H9 (cell line): ENCODE results near the gene VSX1. TPM values are rescaled to one million over a fixed set of nuclear protein-coding genes. Genes with fewer than 3 reads are reported as not detected.

ENCODE experiments used
- DNase-seq: peaks from one replicate; pipeline ENCODE4 v3.0.0-alpha.2; 2017
- H2AFZ ChIP-seq: one replicate; pipeline ENCODE4 v1.6.1; 2013; ENCODE audit warnings: mild to moderate bottlenecking, low read length, control low read depth, moderate library complexity
- H2AK5ac ChIP-seq: 2 replicates; pipeline ENCODE4 v1.6.1; 2013; ENCODE audit warnings: low read length, control low read depth, mixed read lengths; ENCODE audit not compliant: insufficient read length
- H2BK120ac ChIP-seq: one replicate; pipeline ENCODE4 v1.6.1; 2013; ENCODE audit warnings: low read depth, mild to moderate bottlenecking, low read length, control low read depth, inconsistent platforms; ENCODE audit not compliant: poor library complexity, severe bottlenecking
- H2BK12ac ChIP-seq: 2 replicates; pipeline ENCODE4 v1.6.1; 2013; ENCODE audit warnings: low read length, control low read depth, mixed read lengths, low read depth; ENCODE audit not compliant: insufficient read length
- H2BK15ac ChIP-seq: 2 replicates; pipeline ENCODE4 v1.6.1; 2013; ENCODE audit warnings: low read depth, low read length, control low read depth
- H2BK20ac ChIP-seq: one replicate; pipeline ENCODE4 v1.6.1; 2013; ENCODE audit warnings: low read depth, mild to moderate bottlenecking, low read length, control low read depth, inconsistent platforms; ENCODE audit not compliant: poor library complexity, severe bottlenecking
- H2BK5ac ChIP-seq: 2 replicates; pipeline ENCODE4 v1.6.1; 2013; ENCODE audit warnings: low read length, control low read depth, mixed read lengths; ENCODE audit not compliant: insufficient read length
- H3K14ac ChIP-seq: 2 replicates; pipeline ENCODE4 v1.6.1; 2013; ENCODE audit warnings: low read length, control low read depth; ENCODE audit not compliant: insufficient read depth
- H3K18ac ChIP-seq: 2 replicates; pipeline ENCODE4 v1.6.1; 2013; ENCODE audit warnings: low read depth, mild to moderate bottlenecking, mixed read lengths, low read length, control low read depth; ENCODE audit not compliant: insufficient read length
- H3K23ac ChIP-seq: 2 replicates; pipeline ENCODE4 v1.6.1; 2013; ENCODE audit warnings: low read length, control low read depth, mixed read lengths, low read depth; ENCODE audit not compliant: insufficient read length
- H3K23me2 ChIP-seq: 2 replicates; pipeline ENCODE4 v1.6.1; 2013; ENCODE audit warnings: low read depth, mild to moderate bottlenecking, mixed read lengths, low read length, control low read depth; ENCODE audit not compliant: insufficient read length, poor library complexity, severe bottlenecking
- H3K27ac ChIP-seq: 2 replicates; pipeline ENCODE4 v1.5.1; 2013; ENCODE audit warnings: low read length, control low read depth, mixed read lengths, low read depth; ENCODE audit not compliant: insufficient read length
- H3K27me3 ChIP-seq: 2 replicates; pipeline ENCODE4 v1.6.1; 2013; ENCODE audit warnings: low read length, control low read depth, inconsistent platforms; ENCODE audit not compliant: insufficient read depth
- H3K4ac ChIP-seq: 2 replicates; pipeline ENCODE4 v1.6.1; 2013; ENCODE audit warnings: low read depth, mild to moderate bottlenecking, control low read depth, inconsistent platforms, low read length, moderate library complexity
- H3K4me1 ChIP-seq: 2 replicates; pipeline ENCODE4 v1.6.1; 2013; ENCODE audit warnings: low read length, control low read depth, inconsistent platforms; ENCODE audit not compliant: insufficient read depth
- H3K4me2 ChIP-seq: 2 replicates; pipeline ENCODE4 v1.6.1; 2013; ENCODE audit warnings: low read length, control low read depth, mixed read lengths; ENCODE audit not compliant: insufficient read length, insufficient read depth
- H3K56ac ChIP-seq: 2 replicates; pipeline ENCODE4 v1.6.1; 2013; ENCODE audit warnings: low read depth, mild to moderate bottlenecking, mixed read lengths, low read length, control low read depth; ENCODE audit not compliant: insufficient read length
- H3K79me1 ChIP-seq: 2 replicates; pipeline ENCODE4 v1.6.1; 2013; ENCODE audit warnings: low read depth, mild to moderate bottlenecking, moderate library complexity, low read length, control low read depth, inconsistent platforms; ENCODE audit not compliant: insufficient read depth, poor library complexity, severe bottlenecking
- H3K79me2 ChIP-seq: 2 replicates; pipeline ENCODE4 v1.6.1; 2013; ENCODE audit warnings: low read length, control low read depth, inconsistent platforms; ENCODE audit not compliant: insufficient read depth
- H3K9ac ChIP-seq: 2 replicates; pipeline ENCODE4 v1.6.1; 2013; ENCODE audit warnings: low read length, control low read depth, mixed read lengths; ENCODE audit not compliant: insufficient read length; ENCODE audit errors: extremely low read depth
- H3K9me3 ChIP-seq: one replicate; pipeline ENCODE4 v1.6.1; 2013; ENCODE audit warnings: low read depth, low read length, inconsistent platforms; ENCODE audit not compliant: control insufficient read depth
- H3T11ph ChIP-seq: one replicate; pipeline ENCODE4 v1.6.1; 2013; ENCODE audit warnings: mild to moderate bottlenecking, low read length, control low read depth, inconsistent platforms
- H4K20me1 ChIP-seq: one replicate; pipeline ENCODE4 v1.6.1; 2013; ENCODE audit not compliant: control insufficient read depth, insufficient read length, insufficient read depth
- H4K5ac ChIP-seq: 2 replicates; pipeline ENCODE4 v1.6.1; 2013; ENCODE audit warnings: low read depth, mild to moderate bottlenecking, mixed read lengths, low read length, control low read depth; ENCODE audit not compliant: insufficient read length
- H4K8ac ChIP-seq: replicated peaks from 2 replicates; pipeline ENCODE4 v1.6.1; 2013; ENCODE audit warnings: low read length, control low read depth, mixed read lengths, low read depth; ENCODE audit not compliant: insufficient read length
- H4K91ac ChIP-seq: 2 replicates; pipeline ENCODE4 v1.6.1; 2013; ENCODE audit warnings: low read depth, mild to moderate bottlenecking, moderate library complexity, mixed read lengths, low read length, control low read depth; ENCODE audit not compliant: insufficient read length
- H3K27ac Mint-ChIP-seq, 3 experiments: 2 replicates in 2 of 3; 3 replicates in 1 of 3; pipeline ENCODE4 v1.8.0; 2020 to 2021; ENCODE audit warnings: mixed read lengths in 3 of 3, mild to moderate bottlenecking in 1 of 3, moderate library complexity in 1 of 3
- H3K27me3 Mint-ChIP-seq: 2 replicates; pipeline ENCODE4 v1.8.0; 2021; ENCODE audit warnings: low read depth, mild to moderate bottlenecking, moderate library complexity, mixed read lengths
- H3K36me3 Mint-ChIP-seq, 3 experiments: 2 replicates in 2 of 3; 3 replicates in 1 of 3; pipeline ENCODE4 v1.8.0; 2020 to 2021; ENCODE audit warnings: low read depth in 3 of 3, mixed read lengths in 3 of 3; ENCODE audit not compliant: insufficient read depth in 1 of 3
- H3K4me1 Mint-ChIP-seq, 2 experiments: 2 replicates each; pipeline ENCODE4 v1.8.0; 2020; ENCODE audit warnings: mixed read lengths in 2 of 2
- H3K4me3 Mint-ChIP-seq, 2 experiments: 2 replicates in 1 of 2; 3 replicates in 1 of 2; pipeline ENCODE4 v1.8.0; 2020 to 2021; ENCODE audit warnings: mild to moderate bottlenecking in 2 of 2, mixed read lengths in 2 of 2, moderate library complexity in 1 of 2
- H3K9me3 Mint-ChIP-seq, 2 experiments: 2 replicates in 1 of 2; 3 replicates in 1 of 2; pipeline ENCODE4 v1.8.0; 2020; ENCODE audit warnings: mild to moderate bottlenecking in 2 of 2, mixed read lengths in 2 of 2, moderate library complexity in 1 of 2
- CTCF ChIP-seq: fragments of 200-600 bp; sonication (generic); conservative IDR thresholded peaks from 3 replicates; pipeline ENCODE4 v1.8.0; 2021; ENCODE audit warnings: antibody characterized with exemption, mild to moderate bottlenecking
- WGBS: extraction: QIAGEN DNeasy Blood & Tissue Kit; methylation state at CpG from one replicate; pipeline ENCODE4 v1.1.7; 2013; ENCODE audit warnings: missing lambda C conversion rate, low lambda C conversion rate, mixed read lengths; ENCODE audit not compliant: insufficient read length; ENCODE audit errors: extremely low coverage; 5-methylcytosine and 5-hydroxymethylcytosine counted together
- total RNA-seq: library from RNA; stranded (reverse); gene quantifications from 2 replicates; pipeline ENCODE4 v1.2.1, GENCODE V29; 2021

Gene VSX1
- total RNA-seq, 1 experiment from 2014 or later: not detected

- Histone ChIP-seq H4K5ac (no peak overlapping the region), H3T11ph (no peak overlapping the region), H3K23me2 (no peaks in the 10 kb centered on the region), H3K56ac (no peak overlapping the region), H3K9ac (no peak overlapping the region), H2BK15ac (no peak overlapping the region), H3K14ac (no peak overlapping the region), H3K4me2 (no peak overlapping the region), H2BK20ac (no peak overlapping the region), H2AK5ac (no peak overlapping the region), H3K23ac (no peak overlapping the region), H3K27me3 (no peaks in the 10 kb centered on the region), H3K27ac (no peak overlapping the region), H3K4ac (no peak overlapping the region), H4K20me1 (no peaks in the 10 kb centered on the region), H2BK12ac (no peak overlapping the region), H3K4me1 (peaks cover 2% of the 10 kb centered on the region; the same call in 1 of the 2 replicates), H2BK120ac (no peak overlapping the region), H3K18ac (no peak overlapping the region), H4K8ac (no peak overlapping the region), H3K79me1 (no peaks in the 10 kb centered on the region), H2BK5ac (no peak overlapping the region), H3K9me3 (no peaks in the 10 kb centered on the region), H2AFZ (no peak overlapping the region), H3K79me2 (no peaks in the 10 kb centered on the region), H4K91ac (no peak overlapping the region)
- Mint-ChIP-seq H3K27me3 (peaks cover 12% of the 10 kb centered on the region), H3K27ac (peak overlapping the region in 1 of 3 experiments; percentile 70; a peak in 1 of 7 replicates), H3K4me1 (peaks cover 10 to 11% of the 10 kb centered on the region in 2 experiments), H3K4me3 (no peak overlapping the region), H3K36me3 (peaks cover 0 to 2% (median 0%) of the 10 kb centered on the region in 3 experiments; a peak in 1 of 7 replicates), H3K9me3 (no peaks in the 10 kb centered on the region)
- DNase-seq: no peak
- TF ChIP-seq CTCF: no peak
- no CpG with 5 or more reads among the region's 15 CpGs for WGBS
These were observed 44.4 kb downstream of the VSX1 start for GRCh38 chr20:25037288-25038102.
